ENCODE data around the gene NOP56. TPM values are rescaled to one million over a fixed set of nuclear protein-coding genes. Genes with fewer than 3 reads are reported as not detected.

NOP56 gene
- total and polyA plus RNA-seq, 2 of the 4 experiments (the other 2 are of a cell fraction) = 189 to 231 TPM

DNA sequence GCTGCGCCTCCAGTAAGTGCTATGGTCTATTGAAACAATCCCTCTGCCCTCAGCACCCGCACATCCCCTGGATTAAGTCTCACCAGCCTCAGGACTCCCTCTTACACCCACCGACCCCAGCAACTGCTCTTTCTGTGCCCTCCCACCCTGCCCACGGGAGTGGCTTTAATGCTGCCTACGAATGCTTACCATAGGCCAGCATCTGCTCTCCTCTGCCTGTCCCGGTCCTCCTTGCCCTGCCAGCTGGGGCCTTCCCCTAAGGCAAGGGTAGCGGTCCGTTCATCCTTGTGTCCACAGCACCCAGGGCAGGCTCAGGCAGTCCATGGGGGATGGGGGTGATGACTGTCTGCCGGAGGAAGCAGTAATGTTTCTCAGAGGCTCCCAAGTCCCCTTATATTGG is 44.2 kb downstream of the NOP56 start:
- Histone ChIP-seq H3K9me1 (ENCODE audit: insufficient read depth, low read length) (no peaks in the 10 kb centered on the region; the same call in 1 of the 2 replicates), H3K56ac (ENCODE audit: extremely low read depth, insufficient read depth, low read length) (no peak overlapping the region), H3K4me3 (ENCODE audit: insufficient read depth, low read depth, low read length) (no peak overlapping the region), H3K4me1 (ENCODE audit: control insufficient read depth, insufficient read depth, low read length) (no peaks in the 10 kb centered on the region), H2BK20ac (ENCODE audit: low read depth, low read length) (no peak overlapping the region), H2BK15ac (ENCODE audit: low read depth, low read length) (no peak overlapping the region), H2AK5ac (ENCODE audit: low read depth, low read length) (no peak overlapping the region), H2AFZ (replicated peaks; ENCODE audit: low read length, poor library complexity) (no peak overlapping the region), H3K27ac (ENCODE audit: insufficient read depth, low read length) (no peak overlapping the region), H3K23ac (ENCODE audit: low read depth, low read length) (no peak overlapping the region), H3K9ac (ENCODE audit: low read depth, low read length) (no peak overlapping the region), H3K27me3 (ENCODE audit: control insufficient read depth, insufficient read depth, low read length) (peaks cover 64% of the 10 kb centered on the region), H4K91ac (ENCODE audit: insufficient read depth, low read depth, low read length) (no peak overlapping the region), H2BK5ac (ENCODE audit: low read depth, low read length, poor library complexity, severe bottlenecking) (no peak overlapping the region), H3K4me2 (ENCODE audit: low read depth, low read length) (no peak overlapping the region), H4K20me1 (ENCODE audit: insufficient read depth, low read length) (no peaks in the 10 kb centered on the region; the same call in none of the 2 replicates), H3K9me3 (ENCODE audit: control insufficient read depth, insufficient read depth, low read length) (no peaks in the 10 kb centered on the region), H2AK9ac (replicated peaks; ENCODE audit: low read depth, low read length, poor library complexity) (no peak overlapping the region), H3K79me1 (ENCODE audit: low read depth in 1 of 2, low read length in 2 of 2) (no peaks in the 10 kb centered on the region), H4K8ac (ENCODE audit: low read depth in 2 of 2, low read length in 2 of 2) (no peak overlapping the region), H2BK120ac (ENCODE audit: low read depth, low read length) (no peak overlapping the region), H3K14ac (replicated peaks; ENCODE audit: low read depth, low read length) (no peak overlapping the region), H3K36me3 (ENCODE audit: control insufficient read depth, insufficient read depth, low read length) (no peaks in the 10 kb centered on the region), H3K18ac (ENCODE audit: low read depth, low read length) (no peak overlapping the region), H3K4ac (ENCODE audit: low read depth, low read length) (no peak overlapping the region), H4K5ac (ENCODE audit: low read depth, low read length) (no peak overlapping the region)
- dilution Hi-C loops (cut with HindIII; ENCODE audit: low sequenced_read_pairs, unreplicated experiment) (no loop called here), intact Hi-C loops (cut with micrococcal nuclease) (no loop called here), in situ Hi-C loops (cut with MboI; ENCODE audit: low sequenced_read_pairs) (no loop called here)
- ATAC-seq (ENCODE audit: low read depth) = no peak
- TF ChIP-seq RCOR1 (IDR thresholded peaks at IDR 0.05; ENCODE audit: insufficient replicate concordance, low read length) = no peak
- no peak for TF ChIP-seq RAD21 (IDR thresholded peaks at IDR 0.05; ENCODE audit: low read length)
- TF ChIP-seq ELK1 (IDR thresholded peaks at IDR 0.05; ENCODE audit: borderline replicate concordance, low read depth, low read length) = no peak
- TF ChIP-seq CHD1 (IDR thresholded peaks at IDR 0.05; ENCODE audit: low read depth, low read length) = no peak
- ChIA-PET POLR2A (ENCODE audit: unreplicated experiment) (interaction anchor here (0.7 kb wide), 1 partner anchor 10 kb away, joined by 3 read pairs; no protein-coding TSS in a partner anchor), CTCF (no interaction called here)
- BruUV-seq (replicated peaks) = no TSS peak
- no peak for DNase-seq
- 68% methylated on average over 3 of the region's 9 CpGs; no CpG with 5 or more reads in 1 of the 2 experiments for WGBS, 2 experiments (ENCODE audit: extremely low coverage in 2 of 2, insufficient read length in 1 of 2)
